HCT116 (cell line): ENCODE data around the gene BDH1. TPM values are rescaled to one million over a fixed set of nuclear protein-coding genes. Genes with fewer than 3 reads are reported as not detected.
"Not testable (repeated sequence)": the region's sequence is repeated elsewhere in the genome, so short reads cannot be mapped to it uniquely, and the experiment has no call there.

ENCODE experiments used
- ATAC-seq: fragments of 200-7000 bp; cut with Tn5 transposase; 2 replicates; pipeline ENCODE4 v1.9.1; 2020; ENCODE audit warnings: mild to moderate bottlenecking, moderate library complexity
- BruUV-seq: library from RNA; stranded (reverse); fragments of 400-500 nt; replicated peaks from 2 replicates; lab custom pipeline; 2021; lab: Mats Ljungman, UMichigan
- CTCF ChIA-PET: fragments of 300-600 bp; sonication (Branson Sonifier 250); formaldehyde crosslinking; loops from one replicate; lab custom pipeline; 2021; ENCODE audit warnings: antibody characterized with exemption; lab: Charles Lee
- POLR2A ChIA-PET: fragments of 300-600, 350-600 bp; sonication (Branson Sonifier 250); formaldehyde crosslinking; loops from one replicate; lab custom pipeline; 2021; ENCODE audit warnings: antibody characterized with exemption; lab: Charles Lee
- RAD21 ChIA-PET, 2 experiments: fragments of 300-600 bp; sonication (Branson Sonifier 250); formaldehyde crosslinking; loops; one replicate each; lab custom pipeline; 2023; ENCODE audit warnings: low total read pairs in 2 of 2; ENCODE audit not compliant: uncharacterized antibody in 2 of 2, unreplicated experiment in 2 of 2, low non-redundant PET in 1 of 2; lab: Charles Lee
- DNase-seq: peaks from one replicate; pipeline ENCODE4 v3.0.0-alpha.2; 2010; ENCODE audit warnings: low read depth, low spot score
- H2AFZ ChIP-seq: fragments of 200-600 bp; shearing (Covaris generic), sonication (generic); 2 replicates; pipeline ENCODE4 v1.6.1; 2017; ENCODE audit warnings: low read depth, mixed run types, mixed read lengths, antibody characterized with exemption, low read length; ENCODE audit not compliant: poor library complexity, severe bottlenecking
- H3K27ac ChIP-seq: 2 replicates; pipeline ENCODE4 v1.5.1; 2012; ENCODE audit warnings: low read depth, low read length
- H3K27me3 ChIP-seq: fragments of 200-600 bp; sonication (generic); 2 replicates; pipeline ENCODE4 v1.6.1; 2016; ENCODE audit warnings: mixed run types, low read length, mixed read lengths; ENCODE audit not compliant: insufficient read depth
- H3K36me3 ChIP-seq, 2 experiments: fragments of 200-500 bp in 1 of 2; fragments of 200-600 bp in 1 of 2; sonication (Bioruptor generic) in 1 of 2; sonication (generic) in 1 of 2; 2 replicates each; pipeline versions ENCODE4 v1.5.1 to v1.6.1; 2014 to 2016; ENCODE audit warnings: low read length in 2 of 2, inconsistent platforms in 1 of 2, mixed read lengths in 1 of 2, mixed run types in 1 of 2; ENCODE audit not compliant: insufficient read depth in 2 of 2, control insufficient read depth in 1 of 2
- H3K4me1 ChIP-seq, 2 experiments: fragments of 200-600 bp in 1 of 2; sonication (generic) in 1 of 2; 2 replicates each; pipeline versions ENCODE4 v1.5.1 to v1.6.1; 2012 to 2017; ENCODE audit warnings: low read length in 2 of 2, inconsistent platforms in 1 of 2, mild to moderate bottlenecking in 1 of 2, mixed read lengths in 1 of 2, mixed run types in 1 of 2, moderate library complexity in 1 of 2; ENCODE audit not compliant: insufficient read depth in 2 of 2, control insufficient read depth in 1 of 2
- H3K4me2 ChIP-seq: fragments of 200-600 bp; sonication (generic); 2 replicates; pipeline ENCODE4 v1.6.1; 2017; ENCODE audit warnings: mixed run types, low read length, mixed read lengths
- H3K4me3 ChIP-seq, 2 experiments: fragments of 200-600 bp in 1 of 2; sonication (generic) in 1 of 2; replicated peaks in 1 of 2; 2 replicates each; pipeline ENCODE4 v1.5.1; 2011 to 2016; ENCODE audit warnings: low read length in 2 of 2, control low read depth in 1 of 2, low read depth in 1 of 2, mild to moderate bottlenecking in 1 of 2, mixed read lengths in 1 of 2, mixed run types in 1 of 2
- H3K79me2 ChIP-seq: fragments of 200-600 bp; sonication (generic); 2 replicates; pipeline ENCODE4 v1.6.1; 2017; ENCODE audit warnings: mild to moderate bottlenecking, mixed run types, low read length, moderate library complexity, mixed read lengths; ENCODE audit not compliant: insufficient read depth
- H3K9ac ChIP-seq: fragments of 200-600 bp; sonication (generic); 2 replicates; pipeline ENCODE4 v1.6.1; 2016; ENCODE audit warnings: low read length, mixed read lengths
- H3K9me2 ChIP-seq: fragments of 200-600 bp; sonication (generic), shearing (Covaris generic); 2 replicates; pipeline ENCODE4 v1.6.1; 2017; ENCODE audit warnings: mixed run types, mild to moderate bottlenecking, moderate library complexity; ENCODE audit not compliant: insufficient read depth
- H3K9me3 ChIP-seq, 2 experiments: fragments of 200-500 bp in 1 of 2; fragments of 200-600 bp in 1 of 2; sonication (Bioruptor generic) in 1 of 2; sonication (generic) in 1 of 2; 2 replicates each; pipeline ENCODE4 v1.6.1; 2014 to 2017; ENCODE audit warnings: low read length in 2 of 2, mixed read lengths in 2 of 2, inconsistent platforms in 1 of 2, low read depth in 1 of 2, mild to moderate bottlenecking in 1 of 2, mixed run types in 1 of 2, moderate library complexity in 1 of 2; ENCODE audit not compliant: control insufficient read depth in 1 of 2, insufficient read depth in 1 of 2
- H4K20me1 ChIP-seq: fragments of 200-600 bp; sonication (generic), shearing (Covaris generic); 2 replicates; pipeline ENCODE4 v1.6.1; 2017; ENCODE audit warnings: mixed run types, mild to moderate bottlenecking, moderate library complexity; ENCODE audit not compliant: insufficient read depth
- CBX3 ChIP-seq: IDR thresholded peaks from 2 replicates; pipeline ENCODE4 v1.6.1; 2012; ENCODE audit warnings: low read depth
- EGR1 ChIP-seq: IDR thresholded peaks from 2 replicates; pipeline ENCODE4 v1.6.1; 2012; ENCODE audit warnings: low read depth
- ELF1 ChIP-seq: IDR thresholded peaks from 2 replicates; pipeline ENCODE4 v1.6.1; 2012; ENCODE audit warnings: low read depth, borderline replicate concordance
- EZH2phosphoT487 ChIP-seq: fragments of 200-600 bp; IDR thresholded peaks from 2 replicates; pipeline ENCODE4 v1.6.1; 2018; ENCODE audit warnings: antibody characterized with exemption, borderline replicate concordance
- FOSL1 ChIP-seq: IDR thresholded peaks from 2 replicates; pipeline ENCODE4 v1.6.1; 2012; ENCODE audit warnings: low read depth
- POLR2A ChIP-seq: IDR thresholded peaks from 2 replicates; pipeline ENCODE4 v1.7.0; 2011; ENCODE audit warnings: borderline replicate concordance; ENCODE audit not compliant: insufficient read depth, insufficient read length; ENCODE audit errors: extremely low read depth
- RAD21 ChIP-seq: IDR thresholded peaks from 2 replicates; pipeline ENCODE4 v1.6.1; 2012; ENCODE audit warnings: low read depth, mild to moderate bottlenecking
- SIN3A ChIP-seq: IDR thresholded peaks from 2 replicates; pipeline ENCODE4 v1.6.1; 2012; ENCODE audit warnings: low read depth
- SRF ChIP-seq: IDR thresholded peaks from 2 replicates; pipeline ENCODE4 v1.6.1; 2012; ENCODE audit warnings: low read depth
- TCF7L2 ChIP-seq: IDR thresholded peaks from 2 replicates; pipeline ENCODE4 v1.7.0; 2011; ENCODE audit warnings: borderline replicate concordance, inconsistent platforms; ENCODE audit not compliant: insufficient read depth, insufficient read length; ENCODE audit errors: extremely low read depth
- YY1 ChIP-seq: IDR thresholded peaks from 2 replicates; pipeline ENCODE4 v1.6.1; 2011; ENCODE audit warnings: low read length, low read depth, moderate library complexity, mild to moderate bottlenecking; ENCODE audit not compliant: insufficient replicate concordance; ENCODE audit errors: extremely low read depth
- ZFX ChIP-seq: fragments of 450-650 bp; IDR thresholded peaks from 2 replicates; pipeline ENCODE4 v1.6.1; 2017
- intact Hi-C: fragments of 100-400 bp; cut with micrococcal nuclease; formaldehyde crosslinking; loops from 2 replicates; pipeline ENCODE4 v1.10.0; 2022
- total RNA-seq: library from RNA; stranded (reverse); gene quantifications from one replicate; pipeline ENCODE4 v1.2.1, GENCODE V29; 2021; ENCODE audit not compliant: unreplicated experiment
- TF ChIP-seq, protein P1 (sequence below): IDR thresholded peaks from 2 replicates; pipeline ENCODE4 v1.6.1; 2012
- TF ChIP-seq, protein P2 (sequence below): IDR thresholded peaks from 2 replicates; pipeline ENCODE4 v1.6.1; 2011; ENCODE audit warnings: mild to moderate bottlenecking, low read length, moderate library complexity; ENCODE audit not compliant: insufficient replicate concordance; ENCODE audit errors: extremely low read depth

The BDH1 gene
- total RNA-seq, 1 experiment from 2014 or later: 26.6 TPM

DNA sequence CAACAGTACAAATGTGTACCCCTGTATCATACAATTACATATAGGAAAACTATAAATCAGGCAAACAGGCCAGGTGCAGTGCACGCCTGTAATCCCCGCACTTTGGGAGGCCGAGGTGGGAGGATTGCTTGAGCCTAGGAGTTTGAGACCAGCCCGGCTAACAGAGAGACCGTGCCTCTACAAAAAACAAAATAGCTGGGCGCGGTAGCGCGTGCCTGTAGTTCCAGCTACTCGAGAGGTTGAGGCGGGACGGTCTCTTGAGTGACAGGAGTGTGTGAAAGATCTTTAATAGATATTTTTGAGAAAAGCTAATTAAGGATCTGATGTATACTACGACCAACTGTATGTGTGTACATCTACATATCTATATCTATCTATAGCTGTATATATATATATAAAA is 33.8 kb upstream of the BDH1 start:
- no peak overlapping the region for H3K4me3 ChIP-seq
- no peak overlapping the region for H3K4me2 ChIP-seq
- TF ChIP-seq FOSL1 (no peak), SRF (no peak), SIN3A (no peak), RAD21 (no peak), EZH2phosphoT487 (no peak), CBX3 (no peak), YY1 (no peak), POLR2A (no peak), ELF1 (no peak), ZFX (no peak), EGR1 (no peak), TCF7L2 (no peak)
- TF ChIP-seq, protein P1, sequence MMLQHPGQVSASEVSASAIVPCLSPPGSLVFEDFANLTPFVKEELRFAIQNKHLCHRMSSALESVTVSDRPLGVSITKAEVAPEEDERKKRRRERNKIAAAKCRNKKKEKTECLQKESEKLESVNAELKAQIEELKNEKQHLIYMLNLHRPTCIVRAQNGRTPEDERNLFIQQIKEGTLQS: no peak
- TF ChIP-seq, protein P2, sequence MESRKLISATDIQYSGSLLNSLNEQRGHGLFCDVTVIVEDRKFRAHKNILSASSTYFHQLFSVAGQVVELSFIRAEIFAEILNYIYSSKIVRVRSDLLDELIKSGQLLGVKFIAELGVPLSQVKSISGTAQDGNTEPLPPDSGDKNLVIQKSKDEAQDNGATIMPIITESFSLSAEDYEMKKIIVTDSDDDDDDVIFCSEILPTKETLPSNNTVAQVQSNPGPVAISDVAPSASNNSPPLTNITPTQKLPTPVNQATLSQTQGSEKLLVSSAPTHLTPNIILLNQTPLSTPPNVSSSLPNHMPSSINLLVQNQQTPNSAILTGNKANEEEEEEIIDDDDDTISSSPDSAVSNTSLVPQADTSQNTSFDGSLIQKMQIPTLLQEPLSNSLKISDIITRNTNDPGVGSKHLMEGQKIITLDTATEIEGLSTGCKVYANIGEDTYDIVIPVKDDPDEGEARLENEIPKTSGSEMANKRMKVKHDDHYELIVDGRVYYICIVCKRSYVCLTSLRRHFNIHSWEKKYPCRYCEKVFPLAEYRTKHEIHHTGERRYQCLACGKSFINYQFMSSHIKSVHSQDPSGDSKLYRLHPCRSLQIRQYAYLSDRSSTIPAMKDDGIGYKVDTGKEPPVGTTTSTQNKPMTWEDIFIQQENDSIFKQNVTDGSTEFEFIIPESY: no peak
- H3K27me3 ChIP-seq: no peaks in the 10 kb centered on the region
- no peaks in the 10 kb centered on the region for H3K9me3 ChIP-seq
- no peaks in the 10 kb centered on the region for H3K36me3 ChIP-seq
- RAD21 ChIA-PET: no interaction called here
- no peaks in the 10 kb centered on the region for H3K9me2 ChIP-seq
- ATAC-seq (no peak), DNase-seq (no peak)
- no TSS peak for BruUV-seq
- CTCF ChIA-PET: no interaction called here
- POLR2A ChIA-PET: no interaction called here
- no peak overlapping the region for H3K27ac ChIP-seq
- H3K9ac ChIP-seq: no peak overlapping the region
- no peaks in the 10 kb centered on the region for H4K20me1 ChIP-seq
- H2AFZ ChIP-seq: no peak overlapping the region
- intact Hi-C loops: no loop called here
- H3K4me1 ChIP-seq: peaks cover 7 to 8% of the 10 kb centered on the region in 2 experiments; a peak in 2 of 4 replicates
- no peaks in the 10 kb centered on the region for H3K79me2 ChIP-seq

- ATAC-seq, H3K9me3 ChIP-seq, H2AFZ ChIP-seq, H4K20me1 ChIP-seq, DNase-seq, H3K4me3 ChIP-seq, H3K4me1 ChIP-seq, H3K27ac ChIP-seq, BruUV-seq, POLR2A ChIA-PET, intact Hi-C loops, H3K27me3 ChIP-seq, H3K9ac ChIP-seq, H3K79me2 ChIP-seq, RAD21 ChIA-PET, H3K36me3 ChIP-seq, H3K4me2 ChIP-seq, H3K9me2 ChIP-seq: not testable (repeated sequence)
- CTCF ChIA-PET: interaction anchor here (2.7 kb wide), 1 partner anchor 12 kb away, joined by 12 read pairs; no protein-coding TSS in a partner anchor
Measured at GRCh38 chr3:197586768-197587167, 31.0 kb upstream of the BDH1 start.
